Stimulated activated CD4-positive, alpha-beta T cell treated with anti-CD3 and anti-CD28 coated beads, Interleukin-12 subunit alpha, Interleukin-12 subunit beta, amount 100 ng/mL, for 4 hours (primary cell): Measurements from ENCODE around the gene PLXDC1.
A peak's percentile ranks its signal among the peaks of the same experiment; 100 is the strongest.
"Not testable (repeated sequence)": the region's sequence is repeated elsewhere in the genome, so short reads cannot be mapped to it uniquely, and the experiment has no call there.

Experiments used
- DNase-seq: peaks from one replicate; pipeline ENCODE4 v3.0.0-alpha.2; 2020

PLXDC1 gene

GRCh38 chr17:39178536-39178935 is 27.1 kb upstream of the PLXDC1 start:
- DNase-seq: no peak

GRCh38 chr17:39177256-39177655 is 25.8 kb upstream of the PLXDC1 start:
- no peak for DNase-seq

- no peak for DNase-seq
Observed at GRCh38 chr17:39175695-39176093, 24.3 kb upstream of the PLXDC1 start.

- DNase-seq: peak; percentile 73
Observed at GRCh38 chr17:39174920-39175694, 23.7 kb upstream of the PLXDC1 start.

GRCh38 chr17:39173526-39174274 is 22.3 kb upstream of the PLXDC1 start:
- no peak for DNase-seq

- DNase-seq: no peak
Observed at GRCh38 chr17:39173080-39173479, 21.6 kb upstream of the PLXDC1 start.

DNA sequence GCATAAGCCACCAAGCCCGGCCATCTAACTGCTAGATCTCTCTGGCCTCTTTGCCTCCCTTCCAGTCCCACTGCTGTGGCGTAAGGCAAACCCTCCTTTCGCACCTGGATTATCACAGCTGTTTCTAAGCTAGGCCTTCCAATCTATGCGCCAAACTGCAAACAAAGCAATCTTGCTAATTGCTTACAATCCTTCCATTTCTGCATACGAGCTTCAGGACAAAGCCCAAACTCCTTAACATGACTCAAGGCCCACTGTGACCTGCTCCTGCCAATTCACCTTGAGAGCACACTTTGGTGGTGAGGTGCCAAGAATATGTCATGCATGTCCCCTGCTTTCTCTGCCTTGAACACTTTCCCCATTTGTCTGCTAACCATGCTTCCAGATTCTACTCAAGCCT is 20.5 kb upstream of the PLXDC1 start:
- no peak for DNase-seq

DNA sequence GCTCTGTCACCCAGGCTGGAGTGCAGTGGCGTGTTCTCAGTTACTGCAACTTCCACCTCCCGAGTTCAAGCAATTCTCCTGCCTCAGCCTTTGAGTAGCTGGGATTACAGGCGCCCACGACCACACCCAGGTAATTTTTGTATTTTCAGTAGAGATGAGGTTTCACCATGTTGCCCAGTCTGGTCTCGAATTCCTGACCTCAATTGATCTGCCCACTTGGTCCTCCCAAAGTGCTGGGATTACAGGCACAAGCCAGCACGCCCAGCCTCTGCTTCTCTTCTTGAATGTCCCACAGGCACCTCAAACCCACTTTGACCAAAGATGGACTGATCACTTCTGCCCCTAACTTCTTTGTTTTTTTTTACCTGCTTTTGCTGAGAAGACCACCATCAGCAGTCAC is 19.1 kb upstream of the PLXDC1 start:
- no peak for DNase-seq

GRCh38 chr17:39170109-39170508 is 18.7 kb upstream of the PLXDC1 start:
- DNase-seq: no peak

DNA sequence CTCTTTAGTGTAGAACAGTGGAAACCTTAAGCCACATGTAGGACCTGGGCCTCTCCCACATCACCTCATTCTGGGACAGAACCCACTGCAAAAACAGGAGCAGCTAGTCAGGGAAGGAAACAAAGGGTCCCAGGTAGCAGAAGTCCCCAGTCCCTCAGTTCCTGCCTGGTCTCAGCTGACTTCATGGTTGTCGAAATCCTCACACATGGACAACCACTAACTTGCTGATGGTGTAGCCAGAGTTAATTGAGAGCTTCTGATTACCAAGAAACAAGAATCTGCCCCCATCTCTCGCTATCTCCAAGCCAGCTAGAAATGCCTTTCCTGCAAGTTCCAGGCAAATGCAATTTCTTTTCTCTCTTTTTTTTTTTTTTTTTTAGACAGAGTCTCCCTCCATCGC is 18.1 kb upstream of the PLXDC1 start:
- no peak for DNase-seq

GRCh38 chr17:39169101-39169500 is 17.7 kb upstream of the PLXDC1 start:
- no peak for DNase-seq

GRCh38 chr17:39168503-39168902 is 17.1 kb upstream of the PLXDC1 start:
- not testable (repeated sequence) for DNase-seq

DNA sequence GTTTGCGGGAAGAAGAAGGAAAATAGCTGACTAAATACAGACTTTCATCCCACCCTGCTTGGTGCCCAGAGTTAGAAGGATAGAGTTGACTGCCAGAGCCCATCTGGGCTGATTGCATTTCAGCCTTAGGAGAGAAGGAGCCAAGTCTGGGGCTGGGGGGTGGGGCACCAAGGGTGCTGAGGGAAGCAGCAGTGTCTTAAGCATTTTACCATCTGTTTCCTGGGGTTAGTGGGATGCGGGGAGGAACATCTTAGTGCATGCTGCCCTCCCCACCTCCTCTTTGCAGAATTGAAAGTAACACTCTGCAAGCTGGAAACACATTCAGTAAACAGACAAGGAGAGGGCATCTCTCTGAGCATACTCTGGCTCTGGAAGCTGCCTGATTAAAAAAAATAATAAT is 16.0 kb upstream of the PLXDC1 start:
- DNase-seq: no peak

GRCh38 chr17:39166437-39167335 is 15.2 kb upstream of the PLXDC1 start:
- no peak for DNase-seq

DNA sequence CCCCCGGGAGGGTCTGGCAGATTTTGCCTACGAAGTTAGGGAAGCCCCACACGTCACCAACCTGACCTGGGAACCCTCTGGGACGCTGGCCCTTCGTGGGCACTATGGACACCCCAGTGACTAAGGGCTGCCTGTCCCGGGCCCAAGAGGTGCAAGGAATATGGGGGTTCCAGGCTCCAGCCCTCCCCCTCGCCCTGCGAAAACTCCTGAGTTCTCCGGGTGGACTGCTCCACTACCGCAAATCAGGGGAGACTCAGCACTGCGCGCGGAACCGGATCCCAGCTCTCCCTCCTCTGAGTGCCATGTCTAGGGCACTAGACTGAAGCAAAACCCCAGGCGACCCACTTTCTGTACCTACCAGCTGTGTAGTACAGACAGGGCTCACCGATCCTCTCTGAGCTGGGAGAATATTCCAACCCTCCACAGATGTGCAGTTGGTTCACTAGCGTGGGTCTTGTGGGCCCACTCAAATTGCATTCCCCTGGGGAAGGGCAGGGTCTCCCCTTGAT is 14.5 kb upstream of the PLXDC1 start, which contains the start of gene ARL5C:
Gene ARL5C, minus strand, starts transcription at position 321 of the 509 bp plus-strand sequence. CDS start 401 bp downstream, outside the sequence.
- no peak for DNase-seq

DNA sequence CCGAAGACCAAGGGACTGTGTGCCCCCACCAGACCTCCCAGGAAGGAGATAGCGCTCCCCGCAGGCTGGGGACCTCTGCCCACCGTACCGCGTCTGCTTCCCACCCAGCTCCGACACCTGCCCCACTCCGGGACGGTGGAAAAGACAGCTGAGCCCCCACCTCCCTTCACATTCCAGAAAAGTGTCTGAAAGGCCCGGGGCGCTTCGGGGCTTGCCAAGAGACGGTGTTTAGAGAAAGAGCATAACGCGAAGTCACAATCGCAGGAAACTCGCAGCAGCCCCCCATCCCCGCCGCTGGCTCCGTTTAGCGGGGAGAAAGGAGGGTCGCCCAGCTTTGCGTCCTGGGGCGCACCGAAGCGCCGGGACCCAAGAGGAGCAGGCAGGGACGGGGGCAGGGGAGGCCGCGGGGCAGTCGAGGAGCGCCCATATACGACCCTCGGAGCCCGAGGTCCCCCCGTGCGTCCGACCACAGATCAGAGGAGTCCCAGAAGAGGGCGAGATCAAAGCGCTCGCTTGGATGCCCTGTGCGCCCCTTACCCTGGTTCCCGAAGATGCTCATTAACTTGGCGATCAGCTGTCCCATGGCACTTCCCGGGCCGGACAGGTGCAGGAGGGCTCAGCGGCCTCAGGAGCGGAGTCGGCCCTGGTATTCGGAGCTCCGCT is 13.9 kb upstream of the PLXDC1 start:
- DNase-seq: no peak

DNA sequence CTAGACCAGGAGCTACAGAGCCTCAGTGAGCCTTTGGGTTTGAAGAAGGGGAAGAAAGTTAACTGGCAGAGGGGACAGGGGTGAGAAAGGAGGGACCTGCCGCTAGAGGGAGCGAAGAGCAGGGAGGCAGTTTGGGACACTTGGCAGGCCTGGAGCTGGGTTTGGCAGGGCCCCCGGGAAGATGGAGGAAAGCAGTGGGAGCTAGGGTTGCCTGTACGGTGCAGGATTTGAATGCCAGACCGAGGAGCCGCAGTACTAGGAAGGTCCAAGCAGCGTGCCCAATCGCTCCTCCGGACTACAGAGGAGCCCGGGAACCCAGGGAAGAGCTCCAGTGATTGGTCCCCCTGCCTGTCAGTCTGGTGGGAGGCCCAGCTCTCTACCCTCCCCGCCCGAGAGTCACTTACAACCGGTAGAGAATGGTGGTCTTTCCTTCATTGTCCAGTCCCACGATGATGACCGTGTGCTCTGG is 13.3 kb upstream of the PLXDC1 start:
- peak; percentile 70 for DNase-seq

- DNase-seq: no peak
Observed at GRCh38 chr17:39161962-39162361, 10.5 kb upstream of the PLXDC1 start.

GRCh38 chr17:39158623-39159022 is 7.2 kb upstream of the PLXDC1 start:
- no peak for DNase-seq

DNA sequence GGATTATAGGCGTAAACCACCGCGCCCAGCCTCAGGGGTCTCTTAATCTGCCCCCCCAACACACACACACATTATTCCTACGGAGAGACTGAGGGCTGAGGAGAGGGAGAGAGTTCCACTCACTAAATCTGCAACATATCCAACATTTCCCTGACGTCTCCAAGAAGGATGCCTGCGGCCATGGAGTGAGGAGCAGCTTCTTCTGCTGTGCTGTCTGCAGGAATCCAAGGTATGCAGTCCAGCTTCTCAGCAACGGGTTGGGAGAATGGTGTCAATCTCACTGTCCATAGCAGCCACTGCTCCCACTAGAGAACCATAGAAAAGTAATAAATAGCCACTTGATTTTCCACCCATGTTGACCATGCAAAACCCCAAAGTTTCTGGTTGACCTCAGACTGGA is 5.1 kb upstream of the PLXDC1 start:
- no peak for DNase-seq

GRCh38 chr17:39155654-39156053 is 4.2 kb upstream of the PLXDC1 start:
- DNase-seq: no peak

- DNase-seq: peak; percentile 95
Observed at GRCh38 chr17:39153599-39154051, 2.2 kb upstream of the PLXDC1 start.
